ENCODE measurements around the gene OPA3. TPM values are rescaled to one million over a fixed set of nuclear protein-coding genes. Genes with fewer than 3 reads are reported as not detected.

The OPA3 gene
- total and polyA plus RNA-seq, 10 of the 15 experiments (the other 5 are each of a cell fraction or from before 2014, with no cell fraction given), result 2.2 to 24.3 (median 13.3) TPM

DNA sequence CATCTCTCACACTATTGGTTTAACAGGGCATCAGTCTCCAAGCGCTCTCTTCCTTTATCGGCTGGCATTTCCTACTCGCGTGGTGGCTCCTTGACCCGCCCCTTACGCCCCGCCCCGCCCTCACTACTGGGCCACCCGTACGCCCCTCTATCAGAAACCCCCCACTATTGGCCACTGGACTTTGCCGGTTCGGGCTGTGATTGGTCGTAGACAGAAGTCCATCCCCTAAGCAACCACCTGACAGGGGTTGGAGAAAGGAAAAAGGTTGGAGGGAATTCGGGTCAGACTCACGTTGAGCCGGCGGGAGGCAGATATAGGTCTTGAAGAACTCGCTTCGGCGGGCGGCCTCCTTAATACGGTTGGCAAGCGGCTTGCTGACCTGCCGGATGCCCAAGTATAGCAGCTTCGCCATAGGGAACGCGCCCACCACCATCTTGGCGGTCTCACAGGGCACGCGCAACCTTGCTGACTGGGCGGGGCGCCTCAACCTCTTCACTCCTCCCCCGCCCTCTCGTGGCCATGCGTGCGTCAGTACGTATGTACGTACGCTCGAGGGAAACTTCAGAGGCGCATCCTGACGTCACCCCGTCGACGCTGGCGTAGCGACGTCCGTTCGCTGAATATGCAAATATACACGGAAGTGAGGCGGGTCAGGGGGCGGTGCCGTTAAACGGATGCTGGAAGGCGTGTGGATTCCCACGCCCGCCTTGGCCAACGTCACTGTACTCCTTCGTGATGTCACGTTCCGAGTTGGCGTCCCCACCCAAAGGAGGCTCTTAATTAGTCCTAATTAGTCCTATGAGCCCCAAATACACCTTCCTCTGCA lies at the start of gene OPA3 (continued):
- TF ChIP-seq GATAD2B (conservative IDR thresholded peaks at IDR 0.05; ENCODE audit: low read depth), result 0 out of 2 replicates have a peak, but pooled peaks have one; percentile 40
- TF ChIP-seq, protein P1, sequence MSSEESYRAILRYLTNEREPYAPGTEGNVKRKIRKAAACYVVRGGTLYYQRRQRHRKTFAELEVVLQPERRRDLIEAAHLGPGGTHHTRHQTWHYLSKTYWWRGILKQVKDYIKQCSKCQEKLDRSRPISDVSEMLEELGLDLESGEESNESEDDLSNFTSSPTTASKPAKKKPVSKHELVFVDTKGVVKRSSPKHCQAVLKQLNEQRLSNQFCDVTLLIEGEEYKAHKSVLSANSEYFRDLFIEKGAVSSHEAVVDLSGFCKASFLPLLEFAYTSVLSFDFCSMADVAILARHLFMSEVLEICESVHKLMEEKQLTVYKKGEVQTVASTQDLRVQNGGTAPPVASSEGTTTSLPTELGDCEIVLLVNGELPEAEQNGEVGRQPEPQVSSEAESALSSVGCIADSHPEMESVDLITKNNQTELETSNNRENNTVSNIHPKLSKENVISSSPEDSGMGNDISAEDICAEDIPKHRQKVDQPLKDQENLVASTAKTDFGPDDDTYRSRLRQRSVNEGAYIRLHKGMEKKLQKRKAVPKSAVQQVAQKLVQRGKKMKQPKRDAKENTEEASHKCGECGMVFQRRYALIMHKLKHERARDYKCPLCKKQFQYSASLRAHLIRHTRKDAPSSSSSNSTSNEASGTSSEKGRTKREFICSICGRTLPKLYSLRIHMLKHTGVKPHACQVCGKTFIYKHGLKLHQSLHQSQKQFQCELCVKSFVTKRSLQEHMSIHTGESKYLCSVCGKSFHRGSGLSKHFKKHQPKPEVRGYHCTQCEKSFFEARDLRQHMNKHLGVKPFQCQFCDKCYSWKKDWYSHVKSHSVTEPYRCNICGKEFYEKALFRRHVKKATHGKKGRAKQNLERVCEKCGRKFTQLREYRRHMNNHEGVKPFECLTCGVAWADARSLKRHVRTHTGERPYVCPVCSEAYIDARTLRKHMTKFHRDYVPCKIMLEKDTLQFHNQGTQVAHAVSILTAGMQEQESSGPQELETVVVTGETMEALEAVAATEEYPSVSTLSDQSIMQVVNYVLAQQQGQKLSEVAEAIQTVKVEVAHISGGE (CRISPR knock-in tag; IDR thresholded peaks at IDR 0.05), result no peak
- peak; percentile 40 for TF ChIP-seq NFYA (IDR thresholded peaks at IDR 0.05; ENCODE audit: borderline replicate concordance, low read depth, low read length)
- TF ChIP-seq, protein P2, sequence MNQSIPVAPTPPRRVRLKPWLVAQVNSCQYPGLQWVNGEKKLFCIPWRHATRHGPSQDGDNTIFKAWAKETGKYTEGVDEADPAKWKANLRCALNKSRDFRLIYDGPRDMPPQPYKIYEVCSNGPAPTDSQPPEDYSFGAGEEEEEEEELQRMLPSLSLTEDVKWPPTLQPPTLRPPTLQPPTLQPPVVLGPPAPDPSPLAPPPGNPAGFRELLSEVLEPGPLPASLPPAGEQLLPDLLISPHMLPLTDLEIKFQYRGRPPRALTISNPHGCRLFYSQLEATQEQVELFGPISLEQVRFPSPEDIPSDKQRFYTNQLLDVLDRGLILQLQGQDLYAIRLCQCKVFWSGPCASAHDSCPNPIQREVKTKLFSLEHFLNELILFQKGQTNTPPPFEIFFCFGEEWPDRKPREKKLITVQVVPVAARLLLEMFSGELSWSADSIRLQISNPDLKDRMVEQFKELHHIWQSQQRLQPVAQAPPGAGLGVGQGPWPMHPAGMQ (IDR thresholded peaks at IDR 0.05; ENCODE audit: borderline replicate concordance), result no peak
- peak; percentile 42; the same call in 1 of the 2 replicates for TF ChIP-seq RB1 (IDR thresholded peaks at IDR 0.05; ENCODE audit: borderline replicate concordance)

Data from GM12878 (cell line).